Stimulated activated naive CD8-positive, alpha-beta T cell treated with anti-CD3 and anti-CD28 coated beads, Interleukin-15, Interleukin-2, amounts not matched to agents 100 U/mL and 50 U/mL, for 24 hours (primary cell): ENCODE results near the gene NPC1.
"Not testable (repeated sequence)": the region's sequence is repeated elsewhere in the genome, so short reads cannot be mapped to it uniquely, and the experiment has no call there.

ENCODE experiments used
- ATAC-seq: fragments of 150-1000 bp; cut with Tn5 transposase; one replicate; pipeline ENCODE4 v1.10.0; 2021
- DNase-seq: peaks from one replicate; pipeline ENCODE4 v3.0.0; 2021

The NPC1 gene

GRCh38 chr18:23609390-23610023 is 23.2 kb upstream of the NPC1 start:
- ATAC-seq = no peak
- DNase-seq = no peak

GRCh38 chr18:23608211-23608610 is 21.9 kb upstream of the NPC1 start:
- DNase-seq = no peak
- ATAC-seq = no peak

GRCh38 chr18:23605941-23606340 is 19.6 kb upstream of the NPC1 start:
- DNase-seq = no peak
- ATAC-seq = no peak

- no peak for ATAC-seq
Observed at GRCh38 chr18:23599809-23600208, 13.5 kb upstream of the NPC1 start.

GRCh38 chr18:23596183-23596582 is 9.9 kb upstream of the NPC1 start:
- ATAC-seq (no peak), DNase-seq (no peak)

More at GRCh38 chr18:23599809-23600208, 13.5 kb upstream of the NPC1 start:
- DNase-seq = no peak

- no peak for DNase-seq
- ATAC-seq = no peak
Observed at GRCh38 chr18:23595591-23595990, 9.3 kb upstream of the NPC1 start.

GRCh38 chr18:23593720-23594119 is 7.4 kb upstream of the NPC1 start:
- no peak for DNase-seq
- peak; percentile 28 for ATAC-seq

- no peak for DNase-seq
- ATAC-seq = no peak
Observed at GRCh38 chr18:23592911-23593310, 6.6 kb upstream of the NPC1 start.

GRCh38 chr18:23591011-23591410 is 4.7 kb upstream of the NPC1 start:
- DNase-seq (no peak), ATAC-seq (no peak)

GRCh38 chr18:23588836-23589560 is 2.7 kb upstream of the NPC1 start:
- ATAC-seq (no peak), DNase-seq (no peak)

GRCh38 chr18:23587220-23587642 is 925 bp upstream of the NPC1 start:
- DNase-seq (no peak), ATAC-seq (no peak)

GRCh38 chr18:23585897-23586248 is 433 bp downstream of the NPC1 start:
- ATAC-seq (no peak), DNase-seq (no peak)

- no peak for ATAC-seq
- peak; percentile 30 for DNase-seq
Observed at GRCh38 chr18:23585007-23585871, 1.1 kb downstream of the NPC1 start.

- ATAC-seq (no peak), DNase-seq (no peak)
Observed at GRCh38 chr18:23584019-23584983, 2.0 kb downstream of the NPC1 start.

- no peak for ATAC-seq
- no peak for DNase-seq
Observed at GRCh38 chr18:23583071-23583865, 3.0 kb downstream of the NPC1 start.

- no peak for ATAC-seq
- DNase-seq = no peak
Observed at GRCh38 chr18:23580677-23581367, 5.5 kb downstream of the NPC1 start.

- DNase-seq (no peak), ATAC-seq (no peak)
Observed at GRCh38 chr18:23578891-23579653, 7.2 kb downstream of the NPC1 start.

GRCh38 chr18:23578067-23578701 is 8.1 kb downstream of the NPC1 start:
- DNase-seq (no peak), ATAC-seq (no peak)

- not testable (repeated sequence) for ATAC-seq, DNase-seq
Observed at GRCh38 chr18:23577521-23577920, 8.8 kb downstream of the NPC1 start.
